Breast epithelium (tissue), 3 donors: ENCODE data around the gene BBLN.

Experiments used
- CTCF ChIP-seq, 3 donors: fragments of 450-650 bp; IDR thresholded peaks; one replicate each; pipeline ENCODE4 v1.5.1; 2016 to 2017; ENCODE audit warnings: antibody characterized with exemption in 3 of 3, mild to moderate bottlenecking in 3 of 3, moderate library complexity in 3 of 3
- POLR2A ChIP-seq: fragments of 450-650 bp; IDR thresholded peaks from one replicate; pipeline ENCODE4 v1.6.1; 2016; ENCODE audit warnings: antibody characterized with exemption, mild to moderate bottlenecking, moderate library complexity
- POLR2AphosphoS5 ChIP-seq, 3 donors: sonication (generic); formaldehyde crosslinking; IDR thresholded peaks; one replicate each; pipeline ENCODE4 v1.6.1; 2017; ENCODE audit warnings: antibody characterized with exemption in 3 of 3

DNA sequence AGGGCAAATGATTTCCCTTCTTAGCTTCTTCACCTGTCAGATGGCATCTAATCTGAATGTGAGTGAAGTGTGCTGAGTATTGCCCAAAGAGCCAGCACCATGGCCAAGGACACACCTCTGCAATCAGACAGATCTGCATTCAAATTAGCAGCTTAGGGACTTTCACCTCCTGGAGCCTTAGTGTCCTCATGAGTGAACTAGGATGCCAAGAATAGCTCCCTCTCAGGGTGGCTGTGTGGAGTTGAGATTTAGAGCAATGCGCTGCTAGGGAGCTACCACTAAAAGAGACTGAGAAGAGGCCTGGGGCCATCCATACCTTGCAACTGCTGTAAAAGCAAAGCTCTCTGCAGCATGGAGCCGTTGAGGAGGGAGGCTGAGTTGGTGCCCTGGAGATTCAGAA, 29.9 kb downstream of the BBLN start:
- no peak for TF ChIP-seq POLR2AphosphoS5 (IDR thresholded peaks at IDR 0.05)
- TF ChIP-seq POLR2A: no peak
- TF ChIP-seq CTCF (IDR thresholded peaks at IDR 0.05): no peak
